Cardiac fibroblast (primary cell): Measurements from ENCODE around the gene FASN.

Source experiments
- DNase-seq, 2 donors: peaks; one replicate each; pipeline versions ENCODE4 v3.0.0 to v3.0.0-alpha.2; 2010; ENCODE audit warnings: low read depth in 2 of 2
- H3K4me3 ChIP-seq, 2 donors: replicated peaks in 1 of 2; 1 replicate in 1 of 2; 2 replicates in 1 of 2; pipeline ENCODE4 v1.5.1; 2011; ENCODE audit warnings: low read depth in 2 of 2, low read length in 2 of 2, mild to moderate bottlenecking in 2 of 2, moderate library complexity in 1 of 2
- CTCF ChIP-seq: IDR thresholded peaks from one replicate; pipeline ENCODE4 v1.5.1; 2011; ENCODE audit warnings: low read depth, mild to moderate bottlenecking, low read length, inconsistent platforms

FASN gene

GRCh38 chr17:82092094-82092586 lies 5.9 kb downstream of the FASN start:
- DNase-seq, result no peak
- no peak for TF ChIP-seq CTCF
- no peak overlapping the region for H3K4me3 ChIP-seq

GRCh38 chr17:82091264-82092066 lies 6.6 kb downstream of the FASN start:
- TF ChIP-seq CTCF, result no peak

GRCh38 chr17:82090549-82091263 lies 7.3 kb downstream of the FASN start:
- no peak for DNase-seq
- no peak overlapping the region for H3K4me3 ChIP-seq
- TF ChIP-seq CTCF, result no peak

More at GRCh38 chr17:82091264-82092066, 6.6 kb downstream of the FASN start:
- no peak for DNase-seq
- H3K4me3 ChIP-seq, result no peak overlapping the region

- DNase-seq, result no peak
- no peak for TF ChIP-seq CTCF
- H3K4me3 ChIP-seq, result no peak overlapping the region
Observed at GRCh38 chr17:82089723-82090548, 8.1 kb downstream of the FASN start.

- no peak for DNase-seq
- TF ChIP-seq CTCF, result no peak
Observed at GRCh38 chr17:82088838-82089722, 9.0 kb downstream of the FASN start.

More at GRCh38 chr17:82088838-82089722, 9.0 kb downstream of the FASN start:
- H3K4me3 ChIP-seq, result no peak overlapping the region
